Stimulated activated CD4-positive, alpha-beta T cell treated with anti-CD3 and anti-CD28 coated beads, Interleukin-1b, Interleukin-23, amount 100 ng/mL, for 48 hours (primary cell): ENCODE results near the gene PSMD5.

ENCODE experiments used
- DNase-seq: peaks from one replicate; pipeline ENCODE4 v3.0.0-alpha.2; 2020

Gene PSMD5

GRCh38 chr9:120842685-120843485 lies at the start of gene PSMD5:
Gene PSMD5 (minus strand): TSS chr9:120842922. CDS start chr9:120842909, 13 bp downstream.
- peak; percentile 98 for DNase-seq

- DNase-seq: no peak
Measured at GRCh38 chr9:120891884-120892747, 49.4 kb upstream of the PSMD5 start.

GRCh38 chr9:120891245-120891883 lies 48.6 kb upstream of the PSMD5 start:
- peak; percentile 78 for DNase-seq

GRCh38 chr9:120890320-120891244 lies 47.9 kb upstream of the PSMD5 start:
- no peak for DNase-seq

- no peak for DNase-seq
Measured at GRCh38 chr9:120889606-120890271, 47.0 kb upstream of the PSMD5 start.

GRCh38 chr9:120888626-120889025 lies 45.9 kb upstream of the PSMD5 start:
- no peak for DNase-seq

- no peak for DNase-seq
Measured at GRCh38 chr9:120886490-120886967, 43.8 kb upstream of the PSMD5 start.

GRCh38 chr9:120885958-120886357 lies 43.2 kb upstream of the PSMD5 start:
- no peak for DNase-seq

GRCh38 chr9:120885457-120885856 lies 42.7 kb upstream of the PSMD5 start:
- DNase-seq: no peak

- DNase-seq: no peak
Measured at GRCh38 chr9:120883608-120883996, 40.9 kb upstream of the PSMD5 start.

GRCh38 chr9:120882935-120883607 lies 40.3 kb upstream of the PSMD5 start:
- no peak for DNase-seq

- DNase-seq: no peak
Measured at GRCh38 chr9:120879446-120879845, 36.7 kb upstream of the PSMD5 start.

- DNase-seq: peak; percentile 40
Measured at GRCh38 chr9:120878188-120879130, 35.7 kb upstream of the PSMD5 start.

GRCh38 chr9:120877276-120878034 lies 34.7 kb upstream of the PSMD5 start:
- peak; percentile 72 for DNase-seq

GRCh38 chr9:120876842-120877240 lies 34.1 kb upstream of the PSMD5 start, which contains the start of gene PHF19:
Gene PHF19 (minus strand): TSS chr9:120877188. CDS start chr9:120874741, 2,447 bp downstream.
- DNase-seq: peak; percentile 59

- DNase-seq: peak; percentile 90
Measured at GRCh38 chr9:120875954-120876841, 33.5 kb upstream of the PSMD5 start.

- DNase-seq: no peak
Measured at GRCh38 chr9:120875643-120875953, 32.9 kb upstream of the PSMD5 start.

- no peak for DNase-seq
Measured at GRCh38 chr9:120875195-120875565, 32.5 kb upstream of the PSMD5 start.
